VCaP (cell line): ENCODE measurements around the gene SLC13A5.

Experiments
- H3K27ac ChIP-seq: fragments of 450-650 bp; 2 replicates; pipeline ENCODE4 v1.5.1; 2017
- CTCF ChIP-seq: fragments of 450-650 bp; conservative IDR thresholded peaks from 2 replicates; pipeline ENCODE4 v1.5.1; 2017; ENCODE audit warnings: mild to moderate bottlenecking, moderate library complexity

Gene SLC13A5

DNA sequence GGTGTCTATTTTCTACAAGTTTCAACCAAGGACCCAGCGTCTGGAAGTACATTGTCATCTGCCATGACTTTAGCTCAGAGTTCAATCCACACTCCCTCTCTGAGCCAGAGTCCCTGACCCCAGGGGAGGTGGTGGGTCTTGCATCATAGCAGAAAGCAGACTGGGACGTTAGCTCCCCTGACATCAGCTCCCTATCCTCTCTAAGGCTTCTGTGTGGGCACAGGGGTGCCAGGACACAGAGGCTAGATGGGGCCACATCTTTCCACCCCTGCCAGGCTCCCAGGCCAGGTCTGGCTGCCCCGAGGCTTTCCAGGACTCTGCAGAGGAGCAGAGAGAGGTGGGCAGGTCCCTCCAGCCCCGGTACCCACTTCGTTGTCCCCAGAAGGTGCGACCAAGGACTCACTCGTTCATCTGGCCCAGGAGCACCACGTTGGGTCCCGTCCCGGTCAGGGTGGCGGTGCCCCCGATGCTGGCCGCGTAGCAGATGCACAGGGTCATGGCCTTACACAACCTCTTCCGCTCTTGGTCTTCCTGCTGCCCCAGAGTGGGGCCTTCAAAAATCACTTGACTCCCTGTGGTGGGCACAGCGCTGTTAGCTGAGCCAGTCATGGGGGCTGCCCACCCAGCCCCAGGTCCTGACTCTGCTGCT lies 10.5 kb downstream of the SLC13A5 start:
- TF ChIP-seq CTCF: no peak
- H3K27ac ChIP-seq: no peak overlapping the region

GRCh38 chr17:6701719-6702118 lies 11.4 kb downstream of the SLC13A5 start:
- no peak for TF ChIP-seq CTCF
- no peak overlapping the region for H3K27ac ChIP-seq

DNA sequence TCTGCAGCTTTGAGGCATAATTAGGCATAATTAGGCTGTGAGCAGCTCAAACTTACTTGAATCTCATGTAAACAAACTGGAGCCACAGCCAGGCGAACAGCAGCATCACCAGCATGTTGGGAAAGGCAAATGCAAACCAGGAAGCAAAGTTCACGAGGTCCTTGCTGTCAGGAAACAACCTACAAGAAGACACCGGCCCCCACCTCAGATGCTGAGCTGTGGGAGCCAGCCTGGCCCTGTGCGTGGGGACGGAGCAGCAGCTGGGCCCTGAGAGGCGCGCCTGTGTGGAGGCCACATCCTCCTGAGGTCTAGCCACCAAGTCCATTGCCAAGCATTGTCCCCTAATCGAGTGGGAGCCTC lies 12.2 kb downstream of the SLC13A5 start:
- no peak for TF ChIP-seq CTCF
- H3K27ac ChIP-seq: no peak overlapping the region

- H3K27ac ChIP-seq: no peak overlapping the region
- TF ChIP-seq CTCF: no peak
These were observed 12.9 kb downstream of the SLC13A5 start for GRCh38 chr17:6699997-6700947.

DNA sequence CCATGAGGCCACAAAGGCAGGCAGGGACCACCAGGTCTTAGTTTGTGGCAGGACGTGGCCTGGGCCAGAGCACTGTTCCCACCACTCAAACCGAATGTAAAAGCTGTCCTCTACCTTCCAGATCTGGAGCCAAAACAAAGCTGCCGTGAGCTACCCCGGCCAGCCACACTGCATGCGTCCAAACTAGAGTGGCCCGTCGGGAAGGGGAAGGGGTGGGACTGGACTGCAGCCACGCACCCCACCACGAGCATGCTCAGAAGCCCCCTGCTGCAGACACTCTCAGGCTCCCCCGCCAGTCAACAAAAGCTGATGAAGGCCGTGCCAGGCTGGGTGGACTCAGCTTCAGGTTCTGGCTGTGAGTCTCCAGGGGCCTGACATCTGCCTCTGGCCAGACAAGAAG lies 15.2 kb downstream of the SLC13A5 start:
- TF ChIP-seq CTCF: no peak

DNA sequence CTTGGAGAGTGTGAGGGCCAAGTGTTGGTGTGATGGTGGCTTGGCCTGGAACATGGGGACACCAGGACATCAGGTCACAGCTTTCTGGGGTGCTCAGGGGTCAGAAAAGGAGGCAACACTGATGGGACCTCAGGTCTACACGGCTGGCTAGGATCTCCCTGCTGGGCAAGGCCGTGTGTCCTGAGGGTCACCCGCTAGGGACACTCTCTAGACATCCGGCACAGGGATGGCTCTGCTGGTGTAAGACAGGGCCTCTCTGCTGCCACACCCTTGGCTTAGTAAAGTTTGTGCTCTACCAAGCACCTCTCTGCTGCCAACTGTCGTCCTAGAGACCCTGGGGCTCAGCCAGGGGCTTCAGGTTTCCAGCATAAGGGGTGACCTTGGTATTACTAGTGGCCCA lies 16.3 kb downstream of the SLC13A5 start:
- TF ChIP-seq CTCF: no peak
- H3K27ac ChIP-seq: no peak overlapping the region

More for the DNA sequence above, 15.2 kb downstream of the SLC13A5 start:
- H3K27ac ChIP-seq: no peak overlapping the region

- no peak overlapping the region for H3K27ac ChIP-seq
- TF ChIP-seq CTCF: no peak
These were observed 17.6 kb downstream of the SLC13A5 start for GRCh38 chr17:6695565-6695964.
